Left renal cortex interstitium (tissue), 4 donors: Measurements from ENCODE around the gene POLR3E. TPM values are rescaled to one million over a fixed set of nuclear protein-coding genes. Genes with fewer than 3 reads are reported as not detected.

Experiments
- DNase-seq, 4 donors: peaks; one replicate each; pipeline ENCODE4 v3.0.0-alpha.2; 2013; ENCODE audit warnings: low read depth in 4 of 4, low spot score in 2 of 4, missing footprints in 1 of 4
- polyA plus RNA-seq, 4 donors: library from polyadenylated mRNA; unstranded; fragments of 120-200 nt; gene quantifications; one replicate each; pipeline ENCODE4 v1.2.1, GENCODE V29; 2013; ENCODE audit not compliant: insufficient read length in 4 of 4

The POLR3E gene
- polyA plus RNA-seq, 4 donors: 41.2 to 70.1 (median 57.0) TPM

GRCh38 chr16:22314661-22315626 is 17.7 kb downstream of the POLR3E start:
- no peak for DNase-seq

GRCh38 chr16:22315979-22316378 is 18.8 kb downstream of the POLR3E start:
- no peak for DNase-seq

GRCh38 chr16:22316411-22316811 is 19.2 kb downstream of the POLR3E start:
- no peak for DNase-seq

GRCh38 chr16:22317001-22317530 is 19.9 kb downstream of the POLR3E start:
- DNase-seq: no peak

GRCh38 chr16:22317625-22318024 is 20.4 kb downstream of the POLR3E start:
- no peak for DNase-seq

- no peak for DNase-seq
Measured at GRCh38 chr16:22318690-22319358, 21.6 kb downstream of the POLR3E start.

GRCh38 chr16:22320572-22321339 is 23.5 kb downstream of the POLR3E start:
- DNase-seq: no peak

- peak; percentile 9 to 51 (median 30) for DNase-seq
Measured at GRCh38 chr16:22321340-22322001, 24.3 kb downstream of the POLR3E start.

GRCh38 chr16:22322021-22322471 is 24.8 kb downstream of the POLR3E start:
- no peak for DNase-seq

GRCh38 chr16:22322741-22323140 is 25.5 kb downstream of the POLR3E start:
- no peak for DNase-seq

- no peak for DNase-seq
Measured at GRCh38 chr16:22323173-22323958, 26.2 kb downstream of the POLR3E start.

GRCh38 chr16:22323959-22324786 is 27.0 kb downstream of the POLR3E start:
- no peak for DNase-seq

GRCh38 chr16:22324787-22325597 is 27.8 kb downstream of the POLR3E start:
- no peak for DNase-seq

GRCh38 chr16:22325598-22326368 is 28.6 kb downstream of the POLR3E start:
- no peak for DNase-seq

GRCh38 chr16:22326369-22326652 is 29.1 kb downstream of the POLR3E start:
- no peak for DNase-seq

GRCh38 chr16:22326771-22327445 is 29.7 kb downstream of the POLR3E start:
- no peak for DNase-seq

GRCh38 chr16:22327446-22327775 is 30.2 kb downstream of the POLR3E start:
- no peak for DNase-seq
